ACC112 (cell line): ENCODE measurements around the gene SGK1.

ENCODE experiments used
- H2AFZ ChIP-seq: fragments of 200-600 bp; sonication (generic); one replicate; pipeline ENCODE4 v1.6.0; 2017; ENCODE audit warnings: antibody characterized with exemption, low read length; ENCODE audit not compliant: unreplicated experiment
- H3K27ac ChIP-seq: fragments of 200-600 bp; sonication (generic); 2 replicates; pipeline ENCODE4 v1.5.1; 2014; ENCODE audit warnings: low read depth, mild to moderate bottlenecking, antibody characterized with exemption, low read length, moderate library complexity
- H3K27me3 ChIP-seq: fragments of 200-600 bp; sonication (generic); 2 replicates; pipeline ENCODE4 v1.6.1; 2014; ENCODE audit warnings: mild to moderate bottlenecking, antibody characterized with exemption, low read length, moderate library complexity, mixed read lengths; ENCODE audit not compliant: insufficient read depth
- H3K36me3 ChIP-seq: fragments of 200-600 bp; sonication (generic); 2 replicates; pipeline ENCODE4 v1.6.1; 2016; ENCODE audit warnings: mild to moderate bottlenecking, antibody characterized with exemption, low read length, moderate library complexity, mixed read lengths; ENCODE audit not compliant: insufficient read depth
- H3K4me1 ChIP-seq: fragments of 200-600 bp; sonication (generic); one replicate; pipeline ENCODE4 v1.6.1; 2016; ENCODE audit warnings: low read length, mixed read lengths; ENCODE audit not compliant: insufficient read depth, unreplicated experiment, control insufficient read depth
- H3K4me3 ChIP-seq: fragments of 200-600 bp; sonication (generic); 2 replicates; pipeline ENCODE4 v1.5.1; 2014; ENCODE audit warnings: mild to moderate bottlenecking, low read depth, low read length
- H3K79me2 ChIP-seq: fragments of 200-600 bp; sonication (generic); one replicate; pipeline ENCODE4 v1.6.0; 2016; ENCODE audit warnings: low read length; ENCODE audit not compliant: control insufficient read depth, unreplicated experiment, insufficient read depth

SGK1 gene

DNA sequence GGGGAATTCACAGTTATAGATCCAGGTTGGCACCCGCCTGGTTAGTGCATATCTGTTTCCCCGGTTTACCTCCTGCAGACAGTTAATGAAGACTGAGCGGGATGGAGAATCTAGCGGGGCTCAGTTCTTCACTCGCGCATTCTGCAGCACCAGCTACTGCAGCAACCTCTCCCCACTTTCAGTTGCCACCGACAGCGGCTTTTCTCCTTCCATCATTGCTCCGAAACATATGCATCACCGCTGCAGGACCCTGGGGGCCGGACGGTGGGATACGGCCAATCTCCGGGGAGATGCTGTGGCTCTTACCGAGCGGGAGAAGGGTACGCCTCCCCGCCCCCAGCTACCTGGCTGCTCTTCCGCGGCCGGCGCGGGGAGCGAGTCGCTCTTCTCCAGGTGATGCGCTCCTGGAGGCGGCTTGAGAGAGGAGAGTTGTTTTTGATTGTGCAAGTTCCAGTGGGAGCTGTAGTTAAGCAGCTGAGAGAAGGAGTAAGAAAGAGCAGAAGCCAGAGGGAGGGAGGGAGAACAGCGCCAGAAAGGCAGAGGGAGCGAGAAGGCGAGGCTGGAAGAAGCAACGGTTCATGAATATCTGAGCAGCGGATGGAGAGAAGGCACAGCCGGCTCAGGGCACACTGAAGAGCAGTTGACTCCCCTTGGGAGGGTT is at the start of gene SGK1:
Gene SGK1, minus strand, starts transcription at position 642 of the 661 bp plus-strand sequence. CDS start 652 bp downstream, outside the sequence.
- H3K79me2 ChIP-seq, result no peaks in the 10 kb centered on the region
- H3K4me3 ChIP-seq, result peak within 1 kb of the TSS; percentile 80
- no peak within 1 kb of the TSS for H3K27ac ChIP-seq
- no peaks in the 10 kb centered on the region for H3K27me3 ChIP-seq
- H3K4me1 ChIP-seq, result peaks cover 3% of the 10 kb centered on the region
- peak within 1 kb of the TSS; percentile 54 for H2AFZ ChIP-seq
- no peaks in the 10 kb centered on the region for H3K36me3 ChIP-seq

DNA sequence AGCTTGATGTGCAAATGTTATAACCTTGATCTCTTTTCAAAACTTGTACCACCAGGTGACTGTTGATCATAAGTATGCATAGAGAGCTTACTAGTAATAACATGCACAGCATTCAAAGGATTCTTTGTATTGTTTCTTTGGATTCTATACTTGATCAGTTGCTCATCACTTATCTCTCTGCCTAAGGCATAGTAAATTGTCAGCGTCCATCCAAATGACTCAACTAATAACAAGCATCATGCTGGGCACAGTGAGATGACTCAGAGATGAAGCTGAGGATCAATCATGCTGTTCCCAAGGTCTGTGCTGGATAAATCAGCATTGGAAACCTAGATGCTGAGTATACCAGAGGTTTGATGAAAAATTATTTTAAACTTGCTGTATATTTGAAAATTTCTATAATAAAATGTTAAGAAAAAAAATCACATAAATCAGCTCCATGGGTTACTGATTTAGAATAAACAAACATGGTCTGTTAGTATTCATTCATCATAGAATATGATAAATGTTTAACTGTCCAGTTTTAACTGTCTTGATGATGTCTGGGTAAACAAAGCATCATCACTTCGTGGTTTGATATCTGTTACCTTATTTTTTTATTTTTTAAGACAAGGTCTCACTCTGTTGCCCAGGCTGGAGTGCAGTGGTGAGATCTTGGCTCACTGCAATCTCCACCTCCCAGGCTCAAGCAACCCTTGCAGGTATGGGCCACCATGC is 45.6 kb upstream of the SGK1 start:
- Histone ChIP-seq H3K27me3 (no peaks in the 10 kb centered on the region), H3K4me3 (peak overlapping the region; percentile 35), H2AFZ (peak overlapping the region; percentile 33), H3K79me2 (no peaks in the 10 kb centered on the region), H3K4me1 (peaks cover 9% of the 10 kb centered on the region), H3K27ac (peak overlapping the region; percentile 77), H3K36me3 (no peaks in the 10 kb centered on the region)

DNA sequence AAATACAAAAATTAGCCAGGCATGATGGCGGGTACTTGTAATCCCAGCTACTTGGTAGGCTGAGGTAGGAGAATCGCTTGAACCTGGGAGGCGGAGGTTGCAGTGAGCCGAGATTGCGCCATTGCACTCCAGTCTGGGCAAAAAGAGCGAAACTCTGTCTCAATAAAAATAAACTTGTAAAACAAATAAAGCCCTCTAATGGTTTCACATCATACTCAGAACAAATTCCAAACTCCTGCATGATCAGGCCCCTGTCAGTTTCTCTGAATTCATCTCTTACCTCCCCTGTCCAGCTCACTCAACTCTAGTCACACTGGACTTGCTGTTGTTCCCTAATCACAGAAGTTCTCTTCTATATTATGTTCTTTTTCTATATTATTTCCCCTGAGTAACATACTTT is 43.1 kb upstream of the SGK1 start:
- Histone ChIP-seq H3K4me1 (peaks cover 16% of the 10 kb centered on the region), H2AFZ (no peak overlapping the region), H3K79me2 (no peaks in the 10 kb centered on the region), H3K27ac (no peak overlapping the region), H3K36me3 (no peaks in the 10 kb centered on the region), H3K27me3 (no peaks in the 10 kb centered on the region), H3K4me3 (no peak overlapping the region)

DNA sequence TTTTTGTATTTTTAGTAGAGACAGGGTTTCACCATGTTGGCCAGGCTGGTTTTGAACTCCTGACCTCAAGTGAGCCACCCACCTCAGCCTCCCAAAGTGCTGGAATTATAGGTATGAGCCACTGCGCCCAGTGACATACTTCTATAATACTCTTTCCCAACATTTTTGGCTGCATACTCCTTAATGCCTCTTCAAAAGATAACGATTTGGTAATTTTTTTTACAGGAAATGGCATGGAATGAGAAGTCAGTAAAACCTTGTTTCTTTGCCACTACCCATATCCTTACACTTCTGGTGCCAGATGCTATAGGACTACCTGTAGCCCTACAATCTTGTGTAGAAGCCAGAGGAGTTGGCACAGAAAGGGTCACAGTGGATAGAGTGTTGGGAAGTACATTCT is 41.4 kb upstream of the SGK1 start:
- no peak overlapping the region; the same call in 1 of the 2 replicates for H3K27ac ChIP-seq
- H3K4me3 ChIP-seq, result no peak overlapping the region
- H2AFZ ChIP-seq, result no peak overlapping the region
- H3K36me3 ChIP-seq, result no peaks in the 10 kb centered on the region
- H3K79me2 ChIP-seq, result no peaks in the 10 kb centered on the region
- H3K27me3 ChIP-seq, result no peaks in the 10 kb centered on the region
- peaks cover 16% of the 10 kb centered on the region for H3K4me1 ChIP-seq

DNA sequence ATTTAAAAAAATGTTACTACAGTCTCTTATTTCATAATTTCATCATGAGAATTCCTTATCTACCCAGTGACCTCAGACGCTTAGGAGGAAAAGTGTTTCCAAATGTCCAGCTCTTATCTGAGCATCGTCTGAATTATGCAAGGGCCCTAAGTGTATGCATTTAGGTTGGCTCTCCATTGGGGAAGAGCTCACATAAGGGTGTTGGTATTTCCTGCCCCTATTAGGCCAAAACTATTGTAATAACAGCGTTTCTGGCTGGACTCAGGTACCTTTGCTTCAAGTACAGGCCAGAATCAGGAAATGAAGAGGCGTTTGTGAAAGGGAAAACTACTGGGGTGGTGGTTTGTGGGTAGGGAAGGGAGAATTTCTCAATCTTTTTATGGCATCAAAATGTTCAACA is 40.4 kb upstream of the SGK1 start:
- Histone ChIP-seq H3K36me3 (no peaks in the 10 kb centered on the region), H3K4me1 (peaks cover 23% of the 10 kb centered on the region), H3K27ac (peak overlapping the region; percentile 83), H3K27me3 (no peaks in the 10 kb centered on the region), H3K79me2 (no peaks in the 10 kb centered on the region), H2AFZ (peak overlapping the region; percentile 44), H3K4me3 (no peak overlapping the region)

DNA sequence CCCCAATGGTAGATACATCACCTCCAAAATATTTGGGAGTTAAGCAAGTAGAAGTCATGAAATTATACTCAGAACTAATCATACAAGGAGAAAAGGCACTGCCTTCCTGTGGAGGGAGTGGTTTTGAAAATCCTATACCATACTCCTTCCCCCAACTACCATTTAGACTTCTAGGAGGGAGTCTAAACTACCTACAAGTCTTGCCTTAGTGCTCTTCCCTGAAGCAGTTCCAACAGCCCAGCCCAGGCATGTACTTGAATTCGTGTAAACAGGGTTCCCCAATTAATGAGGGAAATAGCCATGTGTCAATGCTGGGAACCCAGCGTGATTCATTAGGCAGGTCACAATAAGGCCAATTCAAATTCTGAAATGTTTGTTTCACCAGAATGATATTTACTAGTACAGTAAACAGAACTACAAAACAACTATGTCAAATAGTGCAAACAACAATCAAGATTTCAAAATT is 39.1 kb upstream of the SGK1 start:
- H3K36me3 ChIP-seq, result no peaks in the 10 kb centered on the region
- no peak overlapping the region for H3K4me3 ChIP-seq
- 0 out of 2 replicates have a peak overlapping the region, but pooled peaks have one; percentile 83 for H3K27ac ChIP-seq
- no peaks in the 10 kb centered on the region for H3K27me3 ChIP-seq
- no peak overlapping the region for H2AFZ ChIP-seq
- H3K79me2 ChIP-seq, result no peaks in the 10 kb centered on the region
- H3K4me1 ChIP-seq, result peaks cover 22% of the 10 kb centered on the region

DNA sequence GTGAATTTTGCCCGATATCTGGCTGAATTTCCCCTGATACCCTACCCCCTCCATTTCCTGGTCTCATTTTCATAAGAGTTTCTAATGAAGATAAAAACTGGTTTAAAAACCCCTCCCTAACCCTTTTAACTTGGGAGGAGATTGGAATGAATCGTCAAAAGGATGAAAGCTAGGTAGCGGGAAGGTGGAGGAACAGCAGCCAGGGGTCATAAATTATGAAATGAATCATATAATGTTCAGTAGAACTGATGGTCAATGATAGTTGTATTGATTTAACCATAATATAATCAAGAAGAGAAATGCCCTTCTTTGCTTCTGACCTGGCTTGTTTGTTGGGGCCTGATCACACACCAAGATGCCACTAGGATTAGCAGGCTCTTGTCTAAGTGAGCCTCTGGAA is 38.5 kb upstream of the SGK1 start:
- no peak overlapping the region for H2AFZ ChIP-seq
- H3K4me1 ChIP-seq, result peaks cover 22% of the 10 kb centered on the region
- no peaks in the 10 kb centered on the region for H3K27me3 ChIP-seq
- H3K4me3 ChIP-seq, result no peak overlapping the region
- H3K36me3 ChIP-seq, result no peaks in the 10 kb centered on the region
- H3K79me2 ChIP-seq, result no peaks in the 10 kb centered on the region
- no peak overlapping the region for H3K27ac ChIP-seq

DNA sequence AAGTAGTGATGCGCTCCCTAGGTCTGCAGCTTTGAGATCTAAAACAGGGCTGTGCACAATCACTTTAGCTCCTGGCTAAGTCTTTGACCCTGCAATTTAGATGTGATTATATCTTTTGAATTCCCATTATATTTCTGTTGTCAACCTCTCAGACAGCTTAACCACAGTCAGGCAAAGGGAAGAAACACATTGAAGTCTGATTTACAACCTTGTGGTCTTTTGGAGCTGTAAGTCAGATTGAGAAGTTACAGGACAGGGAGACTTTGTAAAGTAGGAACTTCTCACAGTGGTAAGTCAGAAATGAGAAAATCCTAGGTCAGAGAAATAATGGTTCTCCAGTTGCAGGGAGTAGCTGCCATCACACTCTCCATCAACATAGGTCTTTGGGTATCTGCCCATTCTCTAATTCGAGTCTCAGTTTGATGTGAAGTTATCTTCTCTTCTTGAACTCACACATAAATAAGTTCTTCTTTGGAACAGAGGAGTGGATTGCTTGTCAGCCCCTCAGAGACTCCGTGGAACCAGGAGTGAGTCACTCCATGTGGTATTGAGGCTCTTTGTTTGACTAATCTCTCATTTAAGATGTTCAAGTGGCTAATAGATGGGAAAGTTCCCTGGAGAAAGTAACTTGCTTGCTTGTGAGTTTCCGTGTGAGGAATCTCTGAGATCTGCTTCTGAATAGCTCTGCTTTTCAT is 35.0 kb upstream of the SGK1 start:
- Histone ChIP-seq H3K4me1 (peaks cover 27% of the 10 kb centered on the region), H3K27me3 (no peaks in the 10 kb centered on the region), H2AFZ (peak overlapping the region; percentile 6), H3K27ac (peak overlapping the region; percentile 60), H3K36me3 (no peaks in the 10 kb centered on the region), H3K79me2 (no peaks in the 10 kb centered on the region), H3K4me3 (no peak overlapping the region)

DNA sequence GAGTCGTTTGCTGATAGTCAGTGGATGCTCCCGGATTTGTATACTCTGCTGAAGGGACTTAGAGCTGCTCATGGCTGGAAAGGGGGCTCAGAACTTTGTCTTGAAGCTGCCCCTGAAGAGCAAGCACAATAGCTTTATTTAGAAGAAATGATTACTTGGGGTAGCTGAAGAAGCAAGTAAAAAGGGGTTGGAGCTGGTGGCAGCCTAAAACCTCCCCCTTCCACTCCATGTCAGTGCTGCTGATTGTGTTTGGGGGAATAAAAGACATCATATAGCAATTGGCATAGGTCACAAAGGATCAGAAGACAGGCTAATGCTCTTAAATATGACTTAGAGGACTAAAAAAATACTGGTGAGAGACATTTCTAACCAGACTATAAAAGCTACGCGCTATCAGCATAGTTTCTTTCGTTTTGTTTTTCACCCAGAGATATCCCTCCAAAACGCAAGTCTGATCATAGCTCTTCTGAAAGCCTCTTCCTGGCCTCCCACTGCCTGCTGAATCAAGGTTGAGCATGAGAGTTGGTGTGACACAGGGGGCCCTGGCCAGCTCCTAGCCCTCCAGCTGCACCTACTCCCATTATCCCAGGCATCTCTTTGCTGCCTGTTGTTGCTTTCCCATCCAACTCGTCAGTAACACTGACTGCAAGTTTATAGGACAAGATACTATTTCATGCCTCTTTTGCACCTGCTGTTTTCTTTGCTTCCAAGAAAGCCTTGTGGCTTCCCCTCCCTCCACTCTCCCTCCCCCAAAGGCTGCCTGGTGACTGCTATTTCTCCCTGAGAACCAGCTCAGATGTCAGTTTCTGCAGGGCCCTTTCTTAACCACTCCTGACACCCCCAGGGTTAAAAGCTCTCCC is 33.9 kb upstream of the SGK1 start:
- peaks cover 31% of the 10 kb centered on the region for H3K4me1 ChIP-seq
- no peaks in the 10 kb centered on the region for H3K79me2 ChIP-seq
- H2AFZ ChIP-seq, result no peak overlapping the region
- H3K4me3 ChIP-seq, result no peak overlapping the region
- no peak overlapping the region for H3K27ac ChIP-seq
- H3K36me3 ChIP-seq, result no peaks in the 10 kb centered on the region
- no peaks in the 10 kb centered on the region for H3K27me3 ChIP-seq
